GM19035 (cell line): ENCODE measurements around the gene ZNF770.
"Not testable (repeated sequence)": the region's sequence is repeated elsewhere in the genome, so short reads cannot be mapped to it uniquely, and the experiment has no call there.

Experiments used
- ATAC-seq: cut with Tn5 transposase; IDR thresholded peaks from one replicate; pipeline ENCODE4 v1.9.1; 2021; ENCODE audit not compliant: unreplicated experiment

ZNF770 gene

DNA sequence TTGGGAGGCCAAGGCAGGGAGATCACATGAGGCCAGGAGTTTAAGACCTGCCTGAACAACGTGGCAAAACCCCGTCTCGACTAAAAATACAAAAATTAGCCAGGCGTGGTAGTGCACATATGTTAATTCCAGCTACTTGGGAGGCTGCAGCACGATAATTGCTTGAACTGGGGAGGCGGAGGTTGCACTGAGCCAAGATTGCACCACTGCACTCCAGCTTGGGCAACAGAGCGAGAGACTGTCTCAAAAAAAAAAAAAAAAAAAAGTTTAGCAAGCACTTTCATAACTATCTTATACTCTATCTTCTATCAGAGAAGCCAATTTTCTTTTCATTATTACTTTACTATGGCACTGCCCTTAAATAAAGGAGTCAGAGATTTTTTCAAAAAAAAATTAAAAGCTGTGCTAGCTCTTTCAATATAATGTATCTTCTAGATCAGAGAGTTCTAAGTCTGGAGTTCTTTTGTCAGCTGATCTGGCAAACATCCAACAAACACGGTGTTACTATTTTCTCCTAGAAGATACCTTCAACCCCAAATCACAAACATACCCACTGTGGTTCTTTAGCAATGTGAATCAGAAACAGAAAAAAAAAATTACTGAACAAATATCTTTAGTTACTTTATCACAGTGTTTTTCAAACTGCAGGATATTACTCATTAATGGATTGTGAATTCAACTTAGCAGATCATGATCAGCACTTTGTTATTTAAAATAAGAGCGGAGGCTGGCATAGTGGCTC lies 3.0 kb downstream of the ZNF770 start:
- ATAC-seq, result no peak

DNA sequence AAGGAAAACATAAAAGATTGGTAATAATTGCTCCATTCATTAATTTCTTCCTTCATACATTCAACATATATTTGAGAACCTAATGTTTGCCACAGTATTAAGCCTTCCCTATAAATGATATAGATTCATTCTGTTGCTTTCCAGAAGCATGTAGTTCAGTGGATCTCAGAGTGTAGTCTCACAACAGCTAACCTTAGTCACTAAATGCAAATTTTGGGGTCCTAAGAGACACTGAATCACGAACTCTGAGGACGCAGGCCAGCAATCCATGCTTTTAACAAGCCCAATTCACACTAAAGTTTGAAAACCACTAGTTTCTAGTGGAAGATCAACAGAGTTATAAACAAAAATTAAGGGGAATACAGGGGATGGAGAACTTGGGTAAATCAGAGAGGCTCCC lies 11.3 kb downstream of the ZNF770 start:
- ATAC-seq, result no peak

DNA sequence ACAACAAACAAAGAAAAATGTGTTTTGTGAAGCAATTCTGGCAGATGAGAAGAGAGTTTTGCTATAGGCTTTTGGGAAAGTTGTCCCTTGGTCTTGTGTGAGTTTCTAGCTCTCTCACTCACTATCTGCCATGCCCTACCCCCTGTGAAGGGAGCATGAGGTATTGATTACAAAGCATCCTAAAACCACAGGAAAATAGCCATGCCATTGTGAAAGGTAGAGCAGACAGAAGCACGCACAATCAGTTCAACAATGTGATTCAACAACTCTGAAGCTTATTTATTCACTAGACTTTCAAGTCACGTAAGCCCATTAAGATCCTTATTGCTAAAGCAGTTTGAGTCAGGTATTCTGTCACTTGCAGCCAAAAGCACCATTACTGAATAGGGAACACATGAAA lies 12.0 kb downstream of the ZNF770 start:
- no peak for ATAC-seq

DNA sequence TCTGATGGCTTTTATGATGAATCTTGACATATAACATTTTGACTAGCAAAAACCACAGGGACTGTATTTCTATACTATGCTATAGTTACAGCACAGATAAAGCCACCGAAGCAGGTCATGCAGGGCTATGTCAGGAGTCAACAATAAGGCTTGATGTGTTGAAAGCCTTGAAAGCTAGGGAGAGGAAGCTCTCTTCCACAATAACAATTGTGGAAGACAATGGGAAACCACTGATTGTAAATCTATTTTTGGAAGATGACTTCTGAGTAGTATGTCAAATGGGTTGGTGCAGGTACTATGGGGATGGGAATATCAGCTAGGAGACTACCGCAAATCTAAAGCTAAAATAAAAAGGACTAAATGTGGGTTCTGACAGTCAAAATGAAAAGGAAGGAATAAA lies 14.6 kb downstream of the ZNF770 start:
- ATAC-seq, result no peak

DNA sequence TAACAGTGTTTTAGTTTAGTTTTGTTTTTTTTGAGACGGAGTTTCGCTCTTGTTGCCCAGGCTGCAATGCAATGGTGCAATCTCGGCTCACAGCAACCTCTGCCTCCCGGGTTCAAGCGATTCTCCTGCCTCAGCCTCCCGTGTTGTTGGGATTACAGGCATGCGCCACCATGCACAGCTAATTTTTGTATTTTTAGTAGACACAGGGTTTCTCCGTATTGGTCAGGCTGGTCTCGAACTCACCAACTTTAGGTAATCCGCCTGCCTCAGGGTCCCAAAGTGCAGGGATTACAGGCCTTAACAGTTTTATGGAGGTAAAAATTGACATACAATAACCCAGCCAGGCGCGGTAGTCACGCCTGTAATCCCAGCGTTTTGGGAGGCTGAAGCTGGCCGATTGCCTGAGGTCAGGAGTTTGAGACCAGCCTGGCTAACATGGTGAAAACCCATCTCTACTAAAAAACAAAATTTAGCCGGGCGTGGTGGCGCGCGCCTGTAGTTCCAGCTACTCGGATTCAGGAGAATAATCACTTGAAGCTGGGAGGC lies 17.9 kb downstream of the ZNF770 start:
- ATAC-seq, result not testable (repeated sequence)

DNA sequence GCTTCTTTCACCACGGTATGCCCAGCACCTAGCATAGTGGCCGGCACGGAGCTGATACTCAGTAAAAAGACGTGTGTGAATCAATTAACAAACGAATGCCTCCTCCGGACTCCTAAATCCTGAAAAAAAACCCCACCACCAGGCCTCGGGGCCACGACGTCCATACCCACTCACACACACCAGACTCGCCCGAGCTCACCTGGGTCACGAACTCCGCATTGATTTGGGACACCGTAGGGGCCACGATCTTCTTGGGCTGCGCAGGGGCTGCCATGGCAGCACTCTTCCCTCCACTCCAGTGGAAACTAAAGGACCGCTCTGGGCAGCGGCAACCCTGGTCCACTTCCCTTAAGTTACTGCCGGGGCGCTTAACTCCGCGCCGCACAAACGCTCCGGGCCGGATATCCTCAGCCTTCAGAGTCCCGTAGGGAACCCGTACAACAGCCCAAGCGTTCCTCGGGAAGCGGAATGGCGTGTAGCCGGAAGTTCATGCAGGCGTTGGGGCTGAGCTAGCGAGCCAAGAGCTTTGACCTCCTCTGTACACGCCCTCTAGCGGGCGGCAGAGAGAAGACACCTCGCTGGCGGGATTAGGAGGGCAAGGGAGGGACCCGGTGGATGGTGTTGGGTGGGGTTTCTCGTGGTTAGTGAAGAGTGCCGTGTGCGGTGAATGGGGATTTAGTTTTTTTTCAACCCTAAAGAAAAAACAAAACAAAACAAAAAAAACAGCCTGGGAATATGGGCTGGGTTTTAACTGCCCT lies 18.6 kb downstream of the ZNF770 start, which contains the start of gene AQR:
Gene AQR, minus strand, starts transcription at position 403 of the 758 bp plus-strand sequence. Its CDS starts 129 bp downstream, at position 274.
- peak; percentile 98 for ATAC-seq

DNA sequence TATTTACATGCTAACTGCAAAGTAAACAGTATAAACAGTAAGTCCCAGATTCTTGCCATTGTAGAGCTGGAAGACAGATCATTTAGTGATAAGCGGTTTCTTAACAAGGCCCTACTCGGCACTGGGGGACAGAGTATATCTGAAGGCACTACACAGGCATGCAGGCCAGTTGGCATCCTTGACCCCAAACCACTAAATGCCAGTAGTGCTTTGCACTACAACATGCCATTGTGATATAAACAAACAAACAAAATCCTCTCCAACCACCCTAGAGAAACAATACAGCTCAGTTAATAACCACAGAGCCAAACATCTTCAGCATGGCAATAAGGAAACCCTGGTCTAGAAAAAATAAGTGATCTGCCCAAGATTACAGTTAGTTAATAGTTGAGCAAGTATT lies 23.8 kb downstream of the ZNF770 start:
- ATAC-seq, result no peak

DNA sequence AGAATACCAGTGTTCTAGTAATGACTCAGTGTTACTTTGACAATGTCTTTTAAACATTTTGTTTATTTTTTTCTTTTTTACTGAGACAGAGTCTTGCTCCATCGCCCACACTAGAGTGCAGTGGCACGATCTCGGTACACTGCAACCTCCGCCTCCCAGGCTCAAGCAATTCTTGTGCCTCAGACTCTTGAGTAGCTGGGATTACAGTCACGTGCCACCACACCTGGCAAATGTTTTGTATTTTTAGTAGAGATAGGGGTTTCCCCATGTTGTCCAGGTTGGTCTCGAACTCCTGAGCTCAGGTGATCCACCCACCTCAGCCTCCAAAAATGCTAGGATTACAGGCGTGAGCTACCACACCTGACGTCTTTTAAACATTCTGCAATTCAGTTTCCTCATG lies 34.2 kb downstream of the ZNF770 start:
- no peak for ATAC-seq

DNA sequence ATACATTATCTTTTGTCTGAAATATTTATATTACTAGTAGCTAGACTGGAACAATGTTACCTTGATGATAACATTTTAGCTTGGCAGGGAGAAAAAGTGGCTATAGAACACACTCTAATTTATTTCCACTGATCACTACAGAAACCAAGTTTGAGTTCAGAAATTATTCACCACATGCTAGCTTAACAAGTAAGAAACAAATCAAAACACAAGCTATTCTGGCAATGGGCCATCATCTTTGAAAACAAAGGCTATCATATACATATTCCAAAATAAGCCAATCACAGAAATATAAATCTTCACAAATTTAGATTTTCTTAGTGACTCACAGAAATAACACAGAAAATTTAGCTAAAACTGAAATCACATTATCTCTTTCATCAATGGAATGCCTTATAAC lies 35.6 kb downstream of the ZNF770 start:
- no peak for ATAC-seq

DNA sequence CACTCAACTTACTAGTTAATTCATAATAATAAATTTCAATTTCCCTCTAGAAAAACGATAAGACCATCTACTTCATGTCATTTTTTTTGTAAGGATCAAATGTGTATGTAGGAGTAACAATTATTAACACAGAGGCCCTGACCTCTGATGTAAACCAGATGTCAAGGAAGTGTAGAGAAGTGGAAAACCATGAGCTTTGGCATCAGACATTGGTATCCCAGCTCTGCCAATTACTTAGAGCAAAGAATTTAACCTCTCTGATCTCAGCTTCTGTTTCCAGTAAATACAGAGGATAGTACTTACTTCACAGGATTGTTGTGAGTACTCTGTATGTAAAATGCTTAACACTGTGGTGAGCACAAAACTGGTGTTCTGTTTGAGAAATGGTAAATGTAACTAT lies 36.1 kb downstream of the ZNF770 start:
- ATAC-seq, result no peak

DNA sequence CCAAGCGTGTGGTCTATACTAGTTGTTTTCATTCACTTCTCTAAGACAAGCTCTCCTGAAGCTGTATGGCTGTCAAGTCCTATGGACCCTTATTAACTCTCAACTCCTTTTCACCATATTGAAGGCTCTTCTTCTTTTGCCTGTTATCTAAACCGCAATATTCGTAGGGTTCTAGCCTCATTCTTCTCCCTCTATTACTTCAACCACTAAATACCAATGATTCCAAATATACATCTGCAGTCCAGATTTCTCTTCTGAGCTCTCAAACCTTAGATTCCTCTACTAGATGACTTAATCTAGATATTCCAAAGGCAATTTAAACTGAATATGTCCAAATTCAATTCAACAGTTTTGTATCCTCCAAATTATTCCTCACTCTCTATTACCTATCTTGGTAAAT lies 43.2 kb downstream of the ZNF770 start:
- no peak for ATAC-seq

DNA sequence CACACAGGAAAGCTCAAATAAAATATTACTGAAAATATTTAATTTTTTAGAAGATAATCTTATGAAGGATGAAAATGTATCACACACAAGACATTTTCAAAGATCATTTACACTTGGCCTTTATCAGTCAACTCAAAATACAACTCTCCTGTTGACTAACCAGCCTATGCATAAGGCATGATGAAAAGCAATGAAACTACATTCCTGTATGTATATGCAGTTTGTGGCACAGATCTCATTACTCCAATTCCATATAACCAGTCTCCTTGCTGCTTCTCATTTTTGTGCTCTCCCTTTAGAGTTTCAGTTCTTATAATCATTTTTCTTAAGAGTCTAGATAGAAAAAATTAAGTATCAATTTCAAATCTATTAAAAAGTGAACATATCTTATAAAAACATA lies 44.4 kb downstream of the ZNF770 start:
- no peak for ATAC-seq

DNA sequence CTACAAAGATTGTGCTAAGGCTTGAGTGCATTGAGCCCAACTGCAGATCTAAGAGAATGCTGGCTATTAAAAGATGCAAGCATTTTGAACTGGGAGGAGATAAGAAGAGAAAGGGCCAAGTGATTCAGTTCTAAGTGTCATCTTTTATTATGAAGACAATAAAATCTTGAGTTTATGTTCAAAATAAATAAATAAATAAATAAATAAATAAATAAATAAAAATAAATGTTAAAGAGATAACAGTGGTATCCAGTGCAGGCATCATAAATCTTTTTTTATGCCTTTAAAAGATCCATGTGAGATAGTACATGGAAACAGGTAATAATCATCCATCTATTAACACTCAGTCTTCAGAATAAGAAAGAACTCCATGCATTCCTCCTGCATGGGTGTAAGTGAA lies 44.8 kb downstream of the ZNF770 start:
- not testable (repeated sequence) for ATAC-seq

DNA sequence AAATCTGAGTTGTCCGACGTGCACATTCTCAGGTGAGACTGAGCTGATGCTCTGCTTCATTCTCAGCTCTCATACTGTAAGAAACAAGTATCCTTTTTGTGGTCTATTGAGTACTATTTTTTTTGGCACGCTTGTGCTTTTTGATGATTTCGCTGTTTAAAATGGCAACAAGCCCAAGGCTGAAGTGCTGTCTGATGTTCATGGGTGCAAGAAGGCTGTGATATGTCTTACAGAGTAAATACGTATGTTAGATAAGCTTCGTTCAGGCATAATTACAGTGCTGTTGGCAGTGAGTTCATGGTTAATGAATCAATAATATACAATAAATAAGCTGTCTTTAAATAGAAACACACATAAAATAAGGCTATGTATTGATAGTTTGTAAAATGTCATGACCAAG lies 45.7 kb downstream of the ZNF770 start:
- ATAC-seq, result no peak

DNA sequence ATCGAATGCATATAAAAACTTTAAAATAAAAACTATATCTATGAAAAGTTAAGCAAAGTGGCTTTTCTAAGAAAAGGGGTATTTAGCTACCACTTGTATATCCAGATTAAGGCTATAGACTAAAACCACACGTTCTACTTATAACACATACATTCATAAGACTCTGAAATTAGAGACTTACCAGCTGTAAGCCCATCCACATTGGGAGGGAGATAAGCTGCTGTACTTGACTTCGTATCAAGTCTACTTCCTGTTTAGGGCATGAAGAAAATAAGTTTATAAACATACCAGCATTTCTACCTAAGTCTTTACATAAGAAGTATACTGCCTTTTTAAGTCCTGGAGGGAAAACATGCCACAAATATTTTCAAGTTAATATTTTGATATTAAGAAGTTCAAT lies 46.3 kb downstream of the ZNF770 start:
- no peak for ATAC-seq

DNA sequence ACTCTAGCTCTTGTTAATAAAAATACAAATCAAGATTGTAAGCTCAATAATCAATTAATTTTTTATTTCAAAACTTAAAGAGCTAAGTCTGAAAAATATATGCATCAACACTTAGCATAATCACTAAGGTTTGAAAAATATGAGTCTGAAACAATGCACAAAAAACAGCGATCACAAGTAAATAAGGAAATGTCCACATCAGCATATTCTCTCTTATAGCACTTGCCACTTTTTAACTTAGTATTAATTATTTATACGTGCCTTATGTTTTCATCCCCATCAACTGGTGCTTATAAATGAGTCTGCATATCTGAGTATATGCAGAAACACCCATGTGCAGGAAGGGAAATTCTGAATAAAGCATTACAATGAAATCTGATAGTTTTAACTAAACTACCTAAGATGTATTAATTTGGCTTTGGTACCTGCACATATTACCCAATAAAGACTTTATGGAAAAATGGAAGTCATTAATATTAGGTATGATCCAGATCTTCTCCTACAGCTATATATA lies 46.8 kb downstream of the ZNF770 start:
- no peak for ATAC-seq

DNA sequence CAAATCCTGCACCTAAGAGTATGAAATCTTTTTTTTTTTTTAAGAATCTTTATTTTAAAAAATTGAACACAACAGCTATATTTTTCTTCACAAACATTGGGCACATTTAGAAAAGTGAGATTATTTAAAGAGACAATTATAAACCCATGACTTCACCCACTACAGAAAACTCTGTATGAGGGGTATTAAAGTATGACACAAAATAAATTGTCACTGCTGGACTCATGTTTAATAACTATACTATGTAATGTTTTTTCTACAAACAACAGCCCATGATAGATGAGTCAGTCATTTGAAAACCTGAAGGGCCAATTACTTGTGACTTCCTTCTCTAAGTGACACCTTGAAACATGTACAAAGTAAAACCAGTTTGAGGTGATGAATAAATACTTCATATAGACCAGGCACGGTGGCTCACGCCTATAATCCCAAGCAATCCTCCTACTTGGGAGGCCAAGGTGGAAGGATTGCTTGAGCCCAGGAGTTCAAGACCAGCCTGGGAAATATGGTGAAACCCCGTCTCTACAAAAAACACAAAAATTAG lies 54.6 kb downstream of the ZNF770 start:
- ATAC-seq, result no peak

DNA sequence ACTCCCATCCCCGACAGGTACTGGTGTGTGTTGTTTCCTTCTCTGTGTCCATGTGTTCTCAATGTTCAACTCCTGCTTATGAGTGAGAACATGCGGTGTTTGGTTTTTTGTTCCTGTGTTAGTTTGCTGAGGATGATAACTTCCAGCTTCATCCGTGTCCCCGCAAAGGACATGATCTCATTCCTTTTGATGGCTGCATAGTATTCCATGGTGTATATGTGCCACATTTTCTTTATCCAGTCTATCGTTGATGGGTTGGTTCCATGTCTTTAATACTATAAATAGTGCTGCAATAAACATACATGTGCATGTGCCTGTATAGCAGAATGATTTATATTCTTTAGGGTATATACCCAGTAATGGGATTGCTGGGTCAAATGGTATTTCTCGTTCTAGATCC lies 59.7 kb downstream of the ZNF770 start:
- not testable (repeated sequence) for ATAC-seq
